Measurements from ENCODE around the gene SNX27.

DNA sequence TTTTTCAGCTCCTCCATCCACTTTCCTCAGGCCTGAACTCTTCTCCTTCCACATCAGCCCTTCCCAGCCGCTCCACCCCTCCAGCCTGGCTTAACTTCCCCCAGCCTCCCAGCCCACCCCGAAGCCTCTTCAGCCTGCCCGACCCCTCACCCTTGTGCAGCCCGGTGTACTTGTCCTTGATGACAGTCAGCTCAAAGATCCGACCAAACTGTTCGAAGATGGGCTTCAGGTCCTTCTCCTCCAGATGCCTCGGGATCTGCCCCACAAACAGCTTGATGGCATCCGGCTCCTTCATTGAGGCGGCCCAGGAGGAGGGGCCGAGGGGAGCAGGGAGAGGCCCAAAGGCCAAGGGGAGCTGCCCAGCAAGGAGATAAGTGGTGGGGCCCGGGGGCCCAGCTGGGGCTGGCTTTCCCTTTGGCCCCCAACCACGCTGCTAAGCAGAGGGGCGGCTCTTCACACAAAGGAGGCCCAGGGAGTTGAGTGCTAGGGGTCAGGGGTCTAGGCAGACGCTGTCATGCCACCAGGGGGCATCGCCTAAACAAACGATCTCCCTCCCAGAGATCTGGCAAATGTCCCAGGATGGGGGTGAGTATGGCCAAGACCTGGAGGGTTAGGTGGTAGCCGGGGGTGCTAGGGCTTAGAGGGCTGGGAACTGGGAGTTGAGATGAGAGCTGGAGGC is 104.0 kb downstream of the SNX27 start:
- TF ChIP-seq POLR2A (IDR thresholded peaks at IDR 0.05; ENCODE audit: borderline replicate concordance, extremely low read depth, insufficient read depth, insufficient read length), result no peak
- TF ChIP-seq, protein P1, sequence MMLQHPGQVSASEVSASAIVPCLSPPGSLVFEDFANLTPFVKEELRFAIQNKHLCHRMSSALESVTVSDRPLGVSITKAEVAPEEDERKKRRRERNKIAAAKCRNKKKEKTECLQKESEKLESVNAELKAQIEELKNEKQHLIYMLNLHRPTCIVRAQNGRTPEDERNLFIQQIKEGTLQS (IDR thresholded peaks at IDR 0.05), result no peak
- TF ChIP-seq, protein P2, sequence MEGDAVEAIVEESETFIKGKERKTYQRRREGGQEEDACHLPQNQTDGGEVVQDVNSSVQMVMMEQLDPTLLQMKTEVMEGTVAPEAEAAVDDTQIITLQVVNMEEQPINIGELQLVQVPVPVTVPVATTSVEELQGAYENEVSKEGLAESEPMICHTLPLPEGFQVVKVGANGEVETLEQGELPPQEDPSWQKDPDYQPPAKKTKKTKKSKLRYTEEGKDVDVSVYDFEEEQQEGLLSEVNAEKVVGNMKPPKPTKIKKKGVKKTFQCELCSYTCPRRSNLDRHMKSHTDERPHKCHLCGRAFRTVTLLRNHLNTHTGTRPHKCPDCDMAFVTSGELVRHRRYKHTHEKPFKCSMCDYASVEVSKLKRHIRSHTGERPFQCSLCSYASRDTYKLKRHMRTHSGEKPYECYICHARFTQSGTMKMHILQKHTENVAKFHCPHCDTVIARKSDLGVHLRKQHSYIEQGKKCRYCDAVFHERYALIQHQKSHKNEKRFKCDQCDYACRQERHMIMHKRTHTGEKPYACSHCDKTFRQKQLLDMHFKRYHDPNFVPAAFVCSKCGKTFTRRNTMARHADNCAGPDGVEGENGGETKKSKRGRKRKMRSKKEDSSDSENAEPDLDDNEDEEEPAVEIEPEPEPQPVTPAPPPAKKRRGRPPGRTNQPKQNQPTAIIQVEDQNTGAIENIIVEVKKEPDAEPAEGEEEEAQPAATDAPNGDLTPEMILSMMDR (IDR thresholded peaks at IDR 0.05 in 2 of 3, conservative IDR thresholded peaks at IDR 0.05 in 1 of 3; ENCODE audit: borderline replicate concordance in 1 of 3, insufficient read depth in 1 of 3, low read depth in 2 of 3, low read length in 2 of 3), result 0 out of 6 replicates have a peak, but pooled peaks of 1 of the 3 experiments have one; percentile 23
- TF ChIP-seq SP1 (IDR thresholded peaks at IDR 0.05; ENCODE audit: low read depth), result no peak
- TF ChIP-seq SIN3A (IDR thresholded peaks at IDR 0.05; ENCODE audit: low read depth), result no peak
- TF ChIP-seq YY1 (IDR thresholded peaks at IDR 0.05; ENCODE audit: extremely low read depth, insufficient replicate concordance, low read depth, low read length), result no peak
- no peak for TF ChIP-seq EZH2 (IDR thresholded peaks at IDR 0.05)
- TF ChIP-seq EGR1 (IDR thresholded peaks at IDR 0.05; ENCODE audit: low read depth), result no peak
- TF ChIP-seq, protein P3, sequence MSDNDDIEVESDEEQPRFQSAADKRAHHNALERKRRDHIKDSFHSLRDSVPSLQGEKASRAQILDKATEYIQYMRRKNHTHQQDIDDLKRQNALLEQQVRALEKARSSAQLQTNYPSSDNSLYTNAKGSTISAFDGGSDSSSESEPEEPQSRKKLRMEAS (IDR thresholded peaks at IDR 0.05), result no peak
- no peak for TF ChIP-seq TCF7L2 (IDR thresholded peaks at IDR 0.05; ENCODE audit: borderline replicate concordance, extremely low read depth, insufficient read depth, insufficient read length)
- TF ChIP-seq FOSL1 (IDR thresholded peaks at IDR 0.05; ENCODE audit: low read depth), result no peak
- TF ChIP-seq ZNF274 (IDR thresholded peaks at IDR 0.05; ENCODE audit: low read depth, low read length), result no peak
- TF ChIP-seq EZH2phosphoT487 (IDR thresholded peaks at IDR 0.05; ENCODE audit: borderline replicate concordance), result no peak
- no peak; the same call in 1 of the 2 replicates for TF ChIP-seq RAD21 (IDR thresholded peaks at IDR 0.05; ENCODE audit: low read depth)

Data from HCT116 (cell line).